HG03045 (cell line): ENCODE data around the gene RNF167.

Experiments
- ATAC-seq: cut with Tn5 transposase; IDR thresholded peaks from one replicate; pipeline ENCODE4 v1.9.1; 2021; ENCODE audit warnings: mild to moderate bottlenecking, moderate library complexity; ENCODE audit not compliant: unreplicated experiment

RNF167 gene

DNA sequence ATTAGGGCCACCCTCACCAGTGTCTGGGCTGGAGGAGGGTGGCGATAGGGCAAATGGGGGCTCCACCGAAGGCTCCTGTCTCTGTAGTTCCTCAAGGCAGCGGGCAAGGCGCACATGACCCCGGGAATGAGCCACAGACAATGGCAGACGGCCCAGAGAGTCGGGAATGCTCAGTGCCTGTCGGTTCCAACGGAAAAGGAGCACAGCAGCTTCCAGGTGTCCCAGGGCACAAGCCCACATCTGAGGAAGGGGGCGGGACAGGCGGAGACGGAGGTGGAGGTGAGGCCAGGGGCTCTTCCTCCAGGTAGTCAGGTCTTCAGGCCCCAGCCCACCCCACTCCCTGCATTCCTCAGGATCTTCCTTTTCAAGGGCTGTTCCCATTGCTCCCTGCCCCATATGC is 32.7 kb downstream of the RNF167 start:
- ATAC-seq: no peak

DNA sequence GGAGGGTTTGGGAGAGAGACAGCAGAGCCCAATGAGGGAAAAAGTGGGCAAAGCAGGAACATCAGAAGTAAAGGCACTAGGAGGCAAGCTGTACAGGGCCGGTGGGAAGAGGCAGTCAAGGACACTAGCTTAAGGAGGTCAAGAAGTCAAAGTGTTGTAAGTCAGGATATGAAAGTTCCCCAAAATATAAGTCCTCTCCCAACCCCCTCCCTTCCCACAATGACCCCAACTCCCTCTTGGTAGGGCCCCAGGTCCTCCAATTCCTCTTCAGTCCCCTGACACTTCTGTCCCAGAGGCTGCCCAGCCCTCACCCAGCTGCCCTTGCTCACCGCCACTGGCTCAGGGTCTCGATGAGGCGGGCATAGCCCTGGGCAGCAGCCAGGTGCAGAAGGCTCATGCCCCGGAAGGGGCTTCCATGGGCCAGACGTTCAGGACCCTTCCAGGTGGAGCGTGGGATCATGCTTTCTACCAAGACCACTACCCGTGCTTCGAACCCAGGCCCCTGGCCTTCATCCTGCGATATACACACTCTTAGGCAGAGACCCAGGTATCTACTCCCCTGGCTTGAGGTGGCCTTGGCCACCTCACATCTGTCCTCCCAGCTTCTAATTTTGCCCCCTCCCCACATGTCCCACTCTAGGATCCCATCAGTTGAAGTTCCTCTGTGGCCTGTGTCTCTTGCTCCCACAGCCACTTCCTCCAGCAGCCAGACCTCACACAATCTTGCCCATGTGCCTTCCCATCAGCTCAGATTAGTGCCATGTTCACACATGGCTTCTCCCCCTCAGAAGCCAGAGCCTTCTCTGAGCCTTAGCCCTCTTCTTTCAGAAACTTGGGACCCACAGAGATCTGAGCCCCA is 33.4 kb downstream of the RNF167 start:
- no peak for ATAC-seq

GRCh38 chr17:4974115-4974670 is 34.1 kb downstream of the RNF167 start:
- no peak for ATAC-seq

GRCh38 chr17:4978726-4979125 is 38.7 kb downstream of the RNF167 start:
- no peak for ATAC-seq

- ATAC-seq: no peak
These were observed 40.7 kb downstream of the RNF167 start for GRCh38 chr17:4980644-4981216.

GRCh38 chr17:4982305-4982704 is 42.2 kb downstream of the RNF167 start:
- ATAC-seq: no peak

- no peak for ATAC-seq
These were observed 46.3 kb downstream of the RNF167 start for GRCh38 chr17:4986403-4986802.

DNA sequence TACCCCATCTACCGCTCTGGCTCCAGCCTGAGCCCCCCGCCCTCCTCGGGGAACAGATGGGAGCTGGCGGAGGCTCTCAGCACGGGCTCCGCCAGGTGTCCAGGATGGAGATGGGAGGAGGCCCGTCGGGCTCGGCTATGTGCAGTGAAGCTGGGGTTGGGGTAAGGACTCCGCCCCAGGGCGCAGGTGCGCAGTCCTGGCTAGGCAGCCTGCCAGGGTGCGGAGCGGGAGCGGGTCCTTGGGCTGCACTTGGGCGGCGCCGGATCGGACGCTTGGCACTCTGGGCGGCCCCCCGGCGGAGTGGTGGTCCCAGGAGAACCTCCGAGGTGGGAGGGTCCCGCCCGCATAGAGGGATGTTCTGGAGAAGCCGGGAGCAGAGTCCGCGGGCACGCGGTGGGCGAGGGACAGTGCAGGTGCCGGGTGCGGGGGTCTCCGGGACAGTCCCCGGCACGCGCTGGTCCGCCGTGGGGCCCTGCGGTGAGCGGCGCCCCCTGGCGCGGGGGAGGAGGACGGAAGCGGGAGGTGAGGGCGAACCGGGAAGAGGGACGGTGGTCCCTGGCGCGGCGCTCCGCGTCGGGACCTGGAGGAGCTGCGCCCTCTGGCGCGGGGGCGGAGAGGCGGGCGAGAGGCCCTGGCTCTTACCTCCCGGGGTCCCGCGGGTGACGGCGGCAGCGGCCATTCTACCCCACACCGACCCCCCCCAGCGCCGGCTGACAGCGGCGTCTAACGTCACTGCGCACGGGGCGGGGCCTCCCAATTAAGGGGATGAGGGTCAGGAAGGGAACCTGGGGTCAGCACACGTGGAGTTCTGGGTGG is 47.1 kb downstream of the RNF167 start, which contains the start of gene CAMTA2:
TSS of gene CAMTA2 (minus strand) at position 725 of the 816 bp plus-strand sequence. CDS start 1,453 bp downstream, outside the sequence.
- peak; percentile 71 for ATAC-seq

DNA sequence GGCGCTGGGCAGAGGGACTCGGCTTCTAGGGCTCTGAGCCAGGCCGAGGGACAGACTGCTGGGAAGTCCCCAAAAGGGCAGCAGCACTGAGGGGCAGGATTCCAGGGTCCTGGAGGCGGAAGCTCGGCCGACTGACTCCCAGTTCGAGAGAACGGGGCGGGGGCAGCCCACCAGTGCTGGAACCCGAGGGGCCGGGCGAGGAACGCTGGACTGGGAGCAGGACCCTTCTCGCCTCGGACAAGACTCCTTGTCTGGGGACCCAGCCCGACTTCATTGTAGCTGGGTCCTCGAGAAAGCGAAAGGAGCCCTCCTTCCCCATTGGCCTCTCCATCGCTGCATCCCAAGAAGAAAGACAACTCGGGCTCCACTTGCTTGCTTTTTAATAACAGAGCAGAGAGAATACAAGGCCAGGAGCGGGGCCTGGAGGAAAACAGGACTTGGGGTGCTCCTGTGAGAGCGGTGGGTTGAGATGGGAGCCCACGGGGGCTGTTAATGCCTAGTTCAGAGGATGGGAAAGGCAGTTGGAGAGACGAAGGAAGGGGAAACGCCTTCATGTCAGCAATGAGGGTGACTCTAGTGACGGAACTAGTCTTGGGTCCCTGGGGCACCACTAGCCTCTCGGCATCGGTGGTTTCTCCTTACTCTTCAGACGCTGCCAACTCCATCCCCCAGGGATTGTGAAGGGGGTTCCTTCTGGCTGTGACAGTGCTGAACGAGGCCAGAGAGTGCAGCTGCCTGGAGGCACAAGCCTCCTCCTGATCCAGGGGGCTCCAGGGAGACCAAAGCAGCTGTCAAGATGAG is 47.9 kb downstream of the RNF167 start:
- ATAC-seq: no peak

GRCh38 chr17:4994081-4994595 is 54.1 kb downstream of the RNF167 start:
- ATAC-seq: no peak
